Ascending aorta (tissue), 2 donors: ENCODE measurements around the gene SUCO. TPM values are rescaled to one million over a fixed set of nuclear protein-coding genes. Genes with fewer than 3 reads are reported as not detected.

Experiments
- DNase-seq, 2 donors: peaks; one replicate each; pipeline ENCODE4 v3.0.0-alpha.2; 2019; ENCODE audit warnings: low spot score in 2 of 2
- H3K27ac ChIP-seq, 2 donors: fragments of 200-600 bp; sonication (generic); one replicate each; pipeline ENCODE4 v1.5.1; 2016 to 2017; ENCODE audit warnings: mild to moderate bottlenecking in 1 of 2
- H3K27me3 ChIP-seq: fragments of 200-600 bp; sonication (generic); one replicate; pipeline ENCODE4 v1.5.1; 2017
- H3K36me3 ChIP-seq, 2 donors: fragments of 200-600 bp; sonication (generic); one replicate each; pipeline ENCODE4 v1.5.1; 2016
- H3K4me1 ChIP-seq, 2 donors: fragments of 200-600 bp; sonication (generic); one replicate each; pipeline ENCODE4 v1.5.1; 2016 to 2017; ENCODE audit warnings: mild to moderate bottlenecking in 1 of 2
- H3K4me3 ChIP-seq, 2 donors: fragments of 200-600 bp; sonication (generic); one replicate each; pipeline ENCODE4 v1.5.1; 2016 to 2017; ENCODE audit warnings: mild to moderate bottlenecking in 1 of 2
- H3K9me3 ChIP-seq, 2 donors: fragments of 200-600 bp; sonication (generic); one replicate each; pipeline ENCODE4 v1.5.1; 2016
- CTCF ChIP-seq, 3 experiments: fragments of 200-600 bp in 2 of 3; fragments of 450-650 bp in 1 of 3; sonication (generic) in 2 of 3; IDR thresholded peaks; one replicate each; pipeline ENCODE4 v1.5.1; 2016 to 2019; ENCODE audit warnings: antibody characterized with exemption in 3 of 3, mild to moderate bottlenecking in 1 of 3, moderate library complexity in 1 of 3
- intact Hi-C: fragments of 100-400 bp; cut with DNase I; formaldehyde crosslinking; loops from one replicate; pipeline ENCODE4 v1.15.1; 2023
- total RNA-seq: library from RNA; depleted of rRNA; stranded (reverse); fragments of >200 nt; gene quantifications from one replicate; pipeline ENCODE4 v1.1.0, GENCODE V29; 2016

The SUCO gene
- total RNA-seq, 1 donor from 2014 or later, result 7.8 TPM

- intact Hi-C loops, result no loop called here
- no peak for TF ChIP-seq CTCF (IDR thresholded peaks at IDR 0.05)
- Histone ChIP-seq H3K36me3 (peaks cover 10 to 18% of the 10 kb centered on the region in 2 donors), H3K9me3 (no peaks in the 10 kb centered on the region), H3K27me3 (no peaks in the 10 kb centered on the region), H3K4me3 (no peak overlapping the region), H3K27ac (no peak overlapping the region), H3K4me1 (peaks cover 0 to 2% of the 10 kb centered on the region in 2 donors)
- no peak for DNase-seq
Measured at GRCh38 chr1:172581779-172582178, 48.8 kb downstream of the SUCO start.

- Histone ChIP-seq H3K27me3 (no peaks in the 10 kb centered on the region), H3K4me1 (peaks cover 0 to 2% of the 10 kb centered on the region in 2 donors), H3K9me3 (no peaks in the 10 kb centered on the region), H3K27ac (no peak overlapping the region), H3K4me3 (no peak overlapping the region), H3K36me3 (peaks cover 10 to 18% of the 10 kb centered on the region in 2 donors)
- no peak for TF ChIP-seq CTCF (IDR thresholded peaks at IDR 0.05)
- DNase-seq, result no peak
- intact Hi-C loops, result no loop called here
Measured at GRCh38 chr1:172582889-172583288, 49.9 kb downstream of the SUCO start.

GRCh38 chr1:172585348-172585747 is 52.4 kb downstream of the SUCO start:
- Histone ChIP-seq H3K4me1 (peaks cover 0 to 2% of the 10 kb centered on the region in 2 donors), H3K4me3 (no peak overlapping the region), H3K27ac (peak overlapping the region in 1 of 2 donors; percentile 11), H3K36me3 (peaks cover 10 to 23% of the 10 kb centered on the region in 2 donors), H3K9me3 (no peaks in the 10 kb centered on the region), H3K27me3 (no peaks in the 10 kb centered on the region)
- no peak for TF ChIP-seq CTCF (IDR thresholded peaks at IDR 0.05)
- intact Hi-C loops, result no loop called here
- no peak for DNase-seq

GRCh38 chr1:172585861-172586260 is 52.9 kb downstream of the SUCO start:
- H3K4me3 ChIP-seq, result no peak overlapping the region
- H3K4me1 ChIP-seq, result peaks cover 0 to 2% of the 10 kb centered on the region in 2 donors
- no peak for TF ChIP-seq CTCF (IDR thresholded peaks at IDR 0.05)
- intact Hi-C loops, result no loop called here
- peaks cover 12 to 26% of the 10 kb centered on the region in 2 donors for H3K36me3 ChIP-seq
- H3K9me3 ChIP-seq, result no peaks in the 10 kb centered on the region
- DNase-seq, result no peak
- H3K27ac ChIP-seq, result peak overlapping the region in 1 of 2 donors; percentile 11
- no peaks in the 10 kb centered on the region for H3K27me3 ChIP-seq

- Histone ChIP-seq H3K9me3 (no peaks in the 10 kb centered on the region), H3K36me3 (peaks cover 13 to 30% of the 10 kb centered on the region in 2 donors), H3K27ac (no peak overlapping the region), H3K4me3 (no peak overlapping the region), H3K27me3 (no peaks in the 10 kb centered on the region), H3K4me1 (peaks cover 0 to 2% of the 10 kb centered on the region in 2 donors)
- no peak for DNase-seq
- intact Hi-C loops, result no loop called here
- no peak for TF ChIP-seq CTCF (IDR thresholded peaks at IDR 0.05)
Measured at GRCh38 chr1:172588296-172589291, 55.6 kb downstream of the SUCO start.
